Measurements from ENCODE around the gene THNSL1. TPM values are rescaled to one million over a fixed set of nuclear protein-coding genes. Genes with fewer than 3 reads are reported as not detected.
A peak's percentile ranks its signal among the peaks of the same experiment; 100 is the strongest.

Gene THNSL1
- polyA plus RNA-seq, 1 donor from 2014 or later, result 5.1 TPM

DNA sequence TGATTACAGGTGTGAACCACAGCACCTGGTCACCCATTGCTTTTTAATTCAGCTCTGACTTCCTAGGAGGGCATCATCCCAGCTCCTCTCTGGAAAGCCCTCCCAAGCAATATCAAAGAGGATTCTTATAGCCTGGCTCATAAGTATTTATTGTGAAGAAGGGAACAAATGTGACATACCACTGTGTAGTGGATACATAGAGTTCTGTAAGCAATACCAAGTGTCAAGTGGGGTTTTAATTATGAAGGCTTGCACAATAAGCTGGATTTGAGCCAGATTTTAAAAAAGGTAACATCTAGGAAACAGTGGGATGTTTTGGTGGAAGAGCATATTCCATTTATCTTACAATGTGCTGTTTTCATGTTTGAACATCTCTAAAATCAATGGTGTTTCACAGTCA lies 45.0 kb upstream of the THNSL1 start:
- TF ChIP-seq EZH2 (IDR thresholded peaks at IDR 0.05; ENCODE audit: borderline replicate concordance, insufficient read depth, low read length, poor library complexity, severe bottlenecking), result no peak
- TF ChIP-seq, protein P1, sequence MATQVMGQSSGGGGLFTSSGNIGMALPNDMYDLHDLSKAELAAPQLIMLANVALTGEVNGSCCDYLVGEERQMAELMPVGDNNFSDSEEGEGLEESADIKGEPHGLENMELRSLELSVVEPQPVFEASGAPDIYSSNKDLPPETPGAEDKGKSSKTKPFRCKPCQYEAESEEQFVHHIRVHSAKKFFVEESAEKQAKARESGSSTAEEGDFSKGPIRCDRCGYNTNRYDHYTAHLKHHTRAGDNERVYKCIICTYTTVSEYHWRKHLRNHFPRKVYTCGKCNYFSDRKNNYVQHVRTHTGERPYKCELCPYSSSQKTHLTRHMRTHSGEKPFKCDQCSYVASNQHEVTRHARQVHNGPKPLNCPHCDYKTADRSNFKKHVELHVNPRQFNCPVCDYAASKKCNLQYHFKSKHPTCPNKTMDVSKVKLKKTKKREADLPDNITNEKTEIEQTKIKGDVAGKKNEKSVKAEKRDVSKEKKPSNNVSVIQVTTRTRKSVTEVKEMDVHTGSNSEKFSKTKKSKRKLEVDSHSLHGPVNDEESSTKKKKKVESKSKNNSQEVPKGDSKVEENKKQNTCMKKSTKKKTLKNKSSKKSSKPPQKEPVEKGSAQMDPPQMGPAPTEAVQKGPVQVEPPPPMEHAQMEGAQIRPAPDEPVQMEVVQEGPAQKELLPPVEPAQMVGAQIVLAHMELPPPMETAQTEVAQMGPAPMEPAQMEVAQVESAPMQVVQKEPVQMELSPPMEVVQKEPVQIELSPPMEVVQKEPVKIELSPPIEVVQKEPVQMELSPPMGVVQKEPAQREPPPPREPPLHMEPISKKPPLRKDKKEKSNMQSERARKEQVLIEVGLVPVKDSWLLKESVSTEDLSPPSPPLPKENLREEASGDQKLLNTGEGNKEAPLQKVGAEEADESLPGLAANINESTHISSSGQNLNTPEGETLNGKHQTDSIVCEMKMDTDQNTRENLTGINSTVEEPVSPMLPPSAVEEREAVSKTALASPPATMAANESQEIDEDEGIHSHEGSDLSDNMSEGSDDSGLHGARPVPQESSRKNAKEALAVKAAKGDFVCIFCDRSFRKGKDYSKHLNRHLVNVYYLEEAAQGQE (IDR thresholded peaks at IDR 0.05; ENCODE audit: borderline replicate concordance), result no peak
- TF ChIP-seq, protein P2, sequence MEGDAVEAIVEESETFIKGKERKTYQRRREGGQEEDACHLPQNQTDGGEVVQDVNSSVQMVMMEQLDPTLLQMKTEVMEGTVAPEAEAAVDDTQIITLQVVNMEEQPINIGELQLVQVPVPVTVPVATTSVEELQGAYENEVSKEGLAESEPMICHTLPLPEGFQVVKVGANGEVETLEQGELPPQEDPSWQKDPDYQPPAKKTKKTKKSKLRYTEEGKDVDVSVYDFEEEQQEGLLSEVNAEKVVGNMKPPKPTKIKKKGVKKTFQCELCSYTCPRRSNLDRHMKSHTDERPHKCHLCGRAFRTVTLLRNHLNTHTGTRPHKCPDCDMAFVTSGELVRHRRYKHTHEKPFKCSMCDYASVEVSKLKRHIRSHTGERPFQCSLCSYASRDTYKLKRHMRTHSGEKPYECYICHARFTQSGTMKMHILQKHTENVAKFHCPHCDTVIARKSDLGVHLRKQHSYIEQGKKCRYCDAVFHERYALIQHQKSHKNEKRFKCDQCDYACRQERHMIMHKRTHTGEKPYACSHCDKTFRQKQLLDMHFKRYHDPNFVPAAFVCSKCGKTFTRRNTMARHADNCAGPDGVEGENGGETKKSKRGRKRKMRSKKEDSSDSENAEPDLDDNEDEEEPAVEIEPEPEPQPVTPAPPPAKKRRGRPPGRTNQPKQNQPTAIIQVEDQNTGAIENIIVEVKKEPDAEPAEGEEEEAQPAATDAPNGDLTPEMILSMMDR (IDR thresholded peaks at IDR 0.05; ENCODE audit: poor library complexity, severe bottlenecking), result no peak
- TF ChIP-seq TAF1 (IDR thresholded peaks at IDR 0.05; ENCODE audit: low read depth), result no peak
- TF ChIP-seq EP300 (conservative IDR thresholded peaks at IDR 0.05; ENCODE audit: poor library complexity, severe bottlenecking), result no peak
- TF ChIP-seq RAD21 (conservative IDR thresholded peaks at IDR 0.05), result no peak
- TF ChIP-seq SMC3 (conservative IDR thresholded peaks at IDR 0.05; ENCODE audit: poor library complexity), result no peak
- TF ChIP-seq MXI1 (conservative IDR thresholded peaks at IDR 0.05; ENCODE audit: poor library complexity, severe bottlenecking), result no peak
- TF ChIP-seq POLR2AphosphoS5 (IDR thresholded peaks at IDR 0.05), result no peak
- Histone ChIP-seq H3K27ac (ENCODE audit: low read length) (no peak overlapping the region), H3K4me3 (ENCODE audit: low read length) (no peak overlapping the region), H3F3A (ENCODE audit: insufficient read depth, low read length, poor library complexity, severe bottlenecking) (no peaks in the 10 kb centered on the region), H2AFZ (ENCODE audit: low read depth, low read length) (no peak overlapping the region), H3K9me2 (ENCODE audit: insufficient read depth, low read length) (no peaks in the 10 kb centered on the region), H3K79me2 (replicated peaks; ENCODE audit: insufficient read depth, low read length) (no peaks in the 10 kb centered on the region), H3K9me3 (ENCODE audit: low read length) (no peaks in the 10 kb centered on the region), H3K27me3 (ENCODE audit: insufficient read depth, low read depth, low read length) (no peaks in the 10 kb centered on the region), H3K36me3 (ENCODE audit: insufficient read depth, low read length) (no peaks in the 10 kb centered on the region), H4K20me1 (ENCODE audit: insufficient read depth) (no peaks in the 10 kb centered on the region), H3K9ac (ENCODE audit: low read length) (no peak overlapping the region), H3K4me2 (ENCODE audit: low read length) (no peak overlapping the region)

DNA sequence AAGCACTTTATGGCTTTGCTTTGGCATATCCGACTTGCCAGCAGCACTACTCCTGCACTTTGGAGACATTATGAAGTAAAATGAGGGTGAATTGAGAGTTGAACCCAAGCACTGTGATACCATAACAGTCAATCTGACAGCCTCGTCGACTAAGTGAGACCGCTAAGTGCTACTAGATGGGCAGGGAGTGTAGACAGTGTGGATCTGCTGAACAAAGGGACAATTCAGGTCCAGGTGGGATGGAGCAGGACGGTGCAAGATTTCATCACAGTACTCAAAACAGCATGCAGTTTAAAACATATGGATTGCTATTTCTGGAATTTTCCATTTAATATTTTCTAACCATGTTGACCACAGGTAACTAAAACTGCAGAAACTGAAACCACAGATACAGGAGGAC lies 43.2 kb upstream of the THNSL1 start:
- Histone ChIP-seq H3K4me3 (ENCODE audit: low read length) (no peak overlapping the region), H3K9me2 (ENCODE audit: insufficient read depth, low read length) (no peaks in the 10 kb centered on the region), H3K36me3 (ENCODE audit: insufficient read depth, low read length) (no peaks in the 10 kb centered on the region), H3F3A (ENCODE audit: insufficient read depth, low read length, poor library complexity, severe bottlenecking) (no peaks in the 10 kb centered on the region), H3K79me2 (replicated peaks; ENCODE audit: insufficient read depth, low read length) (no peaks in the 10 kb centered on the region), H3K9me3 (ENCODE audit: low read length) (no peaks in the 10 kb centered on the region), H3K27me3 (ENCODE audit: insufficient read depth, low read depth, low read length) (no peaks in the 10 kb centered on the region), H4K20me1 (ENCODE audit: insufficient read depth) (no peaks in the 10 kb centered on the region), H3K9ac (ENCODE audit: low read length) (no peak overlapping the region), H3K27ac (ENCODE audit: low read length) (peak overlapping the region; percentile 56), H3K4me2 (ENCODE audit: low read length) (no peak overlapping the region), H2AFZ (ENCODE audit: low read depth, low read length) (no peak overlapping the region)
- TF ChIP-seq, protein P1 (IDR thresholded peaks at IDR 0.05; ENCODE audit: borderline replicate concordance), result peak; percentile 45
- TF ChIP-seq MXI1 (conservative IDR thresholded peaks at IDR 0.05; ENCODE audit: poor library complexity, severe bottlenecking) (no peak), POLR2AphosphoS5 (IDR thresholded peaks at IDR 0.05) (peak; percentile 73), TAF1 (IDR thresholded peaks at IDR 0.05; ENCODE audit: low read depth) (no peak), EP300 (conservative IDR thresholded peaks at IDR 0.05; ENCODE audit: poor library complexity, severe bottlenecking) (peak; percentile 74), RAD21 (conservative IDR thresholded peaks at IDR 0.05) (no peak)
- TF ChIP-seq, protein P2 (IDR thresholded peaks at IDR 0.05; ENCODE audit: poor library complexity, severe bottlenecking), result no peak
